Measurements from ENCODE around the gene VSIG10. TPM values are rescaled to one million over a fixed set of nuclear protein-coding genes. Genes with fewer than 3 reads are reported as not detected.
A peak's percentile ranks its signal among the peaks of the same experiment; 100 is the strongest.

Gene VSIG10
- total and polyA plus RNA-seq, 2 of the 13 experiments (the other 11 are each of a cell fraction or from before 2014, with no cell fraction given) = 25.6 to 42.5 TPM

- TF ChIP-seq THYN1 (CRISPR knock-in tag; IDR thresholded peaks at IDR 0.05; ENCODE audit: borderline replicate concordance, low read depth) (no peak), ZBTB3 (CRISPR knock-in tag; IDR thresholded peaks at IDR 0.05; ENCODE audit: borderline replicate concordance, low read depth) (0 out of 2 replicates have a peak, but pooled peaks have one; percentile 49), PHF21A (CRISPR knock-in tag; IDR thresholded peaks at IDR 0.05) (peak; percentile 58; the same call in 1 of the 2 replicates), ZNF335 (CRISPR knock-in tag; IDR thresholded peaks at IDR 0.05) (peak; percentile 97), ZBTB26 (CRISPR knock-in tag; IDR thresholded peaks at IDR 0.05; ENCODE audit: borderline replicate concordance) (peak; percentile 45; the same call in 1 of the 2 replicates), CREB1 (IDR thresholded peaks at IDR 0.05) (no peak), CREB1 (CRISPR knock-in tag; IDR thresholded peaks at IDR 0.05) (peak; percentile 41; the same call in 1 of the 2 replicates), TP53 (CRISPR knock-in tag; conservative IDR thresholded peaks at IDR 0.05) (no peak), ESRRA (CRISPR knock-in tag; IDR thresholded peaks at IDR 0.05; ENCODE audit: low read depth) (peak; percentile 97), ZNF770 (CRISPR knock-in tag; IDR thresholded peaks at IDR 0.05) (0 out of 2 replicates have a peak, but pooled peaks have one; percentile 19), ZNF660 (CRISPR knock-in tag; IDR thresholded peaks at IDR 0.05; ENCODE audit: borderline replicate concordance, low read depth) (no peak)
Observed at GRCh38 chr12:118120579-118121363, 17.0 kb upstream of the VSIG10 start (continued).
